ENCODE results near the gene HSPA12A. TPM values are rescaled to one million over a fixed set of nuclear protein-coding genes. Genes with fewer than 3 reads are reported as not detected.

HSPA12A gene
- total RNA-seq, 1 experiment from 2014 or later, result 2.4 TPM

DNA sequence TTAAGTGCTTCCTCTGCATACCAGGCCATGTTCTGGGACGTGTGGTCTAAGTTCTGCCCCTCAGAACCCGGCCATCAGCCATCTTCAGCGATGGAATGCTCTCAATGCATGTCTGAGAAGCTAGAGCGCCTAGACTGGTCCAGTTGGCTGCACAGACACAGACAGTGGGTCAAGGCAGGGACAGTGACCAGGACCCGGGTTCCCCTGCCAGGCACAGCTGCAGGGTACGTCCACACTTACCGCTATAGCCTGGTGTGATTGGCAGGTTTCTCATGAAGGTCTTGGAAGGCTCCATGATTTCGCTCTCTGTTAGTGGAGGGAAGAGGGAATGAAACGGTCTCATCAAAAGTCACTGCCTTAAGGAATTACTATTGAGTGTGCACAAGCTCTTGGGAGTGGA, 74.3 kb downstream of the HSPA12A start:
- H3K27ac Mint-ChIP-seq (ENCODE audit: unreplicated experiment), result no peak overlapping the region

DNA sequence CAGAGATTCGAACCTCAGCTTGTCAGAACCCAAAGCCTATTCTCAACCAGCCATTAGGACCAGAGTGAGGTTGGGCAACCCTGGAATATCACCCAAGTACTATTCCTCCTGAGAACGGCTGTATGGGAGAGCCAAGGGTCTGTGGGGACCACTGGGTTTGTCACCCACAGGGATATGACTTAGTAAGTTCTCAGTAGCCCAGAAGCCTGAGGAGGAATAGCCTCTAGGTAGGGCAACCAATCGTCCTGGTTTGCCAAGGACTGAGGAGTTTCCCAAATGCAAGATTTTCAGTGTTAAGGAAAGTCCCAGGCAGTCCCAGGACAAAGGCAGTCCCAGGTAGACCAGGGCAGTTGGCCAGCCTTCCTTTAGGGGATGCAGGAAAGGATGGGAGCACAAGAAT, 74.9 kb downstream of the HSPA12A start:
- H3K9me3 Mint-ChIP-seq (ENCODE audit: low read depth, unreplicated experiment), result no peaks in the 10 kb centered on the region
- H3K36me3 Mint-ChIP-seq (ENCODE audit: insufficient read depth, unreplicated experiment), result no peaks in the 10 kb centered on the region
- no TSS peak for BruUV-seq (replicated peaks)
- CTCF ChIA-PET, result interaction anchor here (1.1 kb wide), 1 partner anchor 40 kb away, joined by 3 read pairs; no protein-coding TSS in a partner anchor
- TF ChIP-seq, protein P1, sequence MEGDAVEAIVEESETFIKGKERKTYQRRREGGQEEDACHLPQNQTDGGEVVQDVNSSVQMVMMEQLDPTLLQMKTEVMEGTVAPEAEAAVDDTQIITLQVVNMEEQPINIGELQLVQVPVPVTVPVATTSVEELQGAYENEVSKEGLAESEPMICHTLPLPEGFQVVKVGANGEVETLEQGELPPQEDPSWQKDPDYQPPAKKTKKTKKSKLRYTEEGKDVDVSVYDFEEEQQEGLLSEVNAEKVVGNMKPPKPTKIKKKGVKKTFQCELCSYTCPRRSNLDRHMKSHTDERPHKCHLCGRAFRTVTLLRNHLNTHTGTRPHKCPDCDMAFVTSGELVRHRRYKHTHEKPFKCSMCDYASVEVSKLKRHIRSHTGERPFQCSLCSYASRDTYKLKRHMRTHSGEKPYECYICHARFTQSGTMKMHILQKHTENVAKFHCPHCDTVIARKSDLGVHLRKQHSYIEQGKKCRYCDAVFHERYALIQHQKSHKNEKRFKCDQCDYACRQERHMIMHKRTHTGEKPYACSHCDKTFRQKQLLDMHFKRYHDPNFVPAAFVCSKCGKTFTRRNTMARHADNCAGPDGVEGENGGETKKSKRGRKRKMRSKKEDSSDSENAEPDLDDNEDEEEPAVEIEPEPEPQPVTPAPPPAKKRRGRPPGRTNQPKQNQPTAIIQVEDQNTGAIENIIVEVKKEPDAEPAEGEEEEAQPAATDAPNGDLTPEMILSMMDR (IDR thresholded peaks at IDR 0.05; ENCODE audit: unreplicated experiment), result no peak
- H3K27me3 Mint-ChIP-seq (ENCODE audit: unreplicated experiment), result peaks cover 23% of the 10 kb centered on the region
- H3K4me1 Mint-ChIP-seq (ENCODE audit: low read depth, unreplicated experiment), result no peaks in the 10 kb centered on the region
- DNase-seq, result no peak
- no peak overlapping the region for H3K4me3 Mint-ChIP-seq (ENCODE audit: low read depth, unreplicated experiment)
- no peak overlapping the region for H3K27ac Mint-ChIP-seq (ENCODE audit: unreplicated experiment)
- intact Hi-C loops (cut with micrococcal nuclease; ENCODE audit: unreplicated experiment), result no loop called here

More for the DNA sequence above, 74.3 kb downstream of the HSPA12A start:
- BruUV-seq (replicated peaks), result no TSS peak
- no peaks in the 10 kb centered on the region for H3K4me1 Mint-ChIP-seq (ENCODE audit: low read depth, unreplicated experiment)
- H3K27me3 Mint-ChIP-seq (ENCODE audit: unreplicated experiment), result peaks cover 23% of the 10 kb centered on the region
- TF ChIP-seq, protein P1 (IDR thresholded peaks at IDR 0.05; ENCODE audit: unreplicated experiment), result no peak
- no peaks in the 10 kb centered on the region for H3K9me3 Mint-ChIP-seq (ENCODE audit: low read depth, unreplicated experiment)
- H3K4me3 Mint-ChIP-seq (ENCODE audit: low read depth, unreplicated experiment), result no peak overlapping the region
- DNase-seq, result no peak
- CTCF ChIA-PET, result no interaction called here
- no peaks in the 10 kb centered on the region for H3K36me3 Mint-ChIP-seq (ENCODE audit: insufficient read depth, unreplicated experiment)
- intact Hi-C loops (cut with micrococcal nuclease; ENCODE audit: unreplicated experiment), result no loop called here

DNA sequence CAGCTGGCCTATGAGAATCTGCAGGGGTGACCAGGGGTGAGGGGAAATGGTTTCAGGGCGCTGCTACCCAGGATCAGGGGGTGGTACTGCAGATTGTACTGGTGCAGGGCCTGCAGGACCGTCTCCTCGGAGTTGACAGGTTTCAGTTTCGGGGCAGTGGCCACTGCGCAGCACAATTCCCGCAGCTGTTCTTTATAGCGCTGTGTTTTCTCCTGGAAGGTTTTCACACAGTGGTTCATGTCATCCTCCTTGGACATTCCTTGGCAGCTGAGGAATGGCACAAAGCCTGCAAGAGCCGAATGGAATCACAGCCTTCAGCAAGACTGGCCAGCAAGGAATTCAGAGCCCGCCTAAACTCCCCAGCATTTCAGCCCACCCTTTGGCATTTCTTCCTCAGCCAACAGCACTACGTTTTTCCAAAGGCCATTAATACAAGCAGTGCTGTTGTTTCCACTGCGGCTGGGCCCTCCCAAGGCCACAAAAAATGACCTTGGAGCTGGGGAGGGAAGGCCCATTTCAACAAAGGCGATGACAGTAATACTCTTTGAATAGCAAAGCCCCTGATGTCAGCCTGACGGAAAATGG, 76.7 kb downstream of the HSPA12A start:
- peaks cover 23% of the 10 kb centered on the region for H3K27me3 Mint-ChIP-seq (ENCODE audit: unreplicated experiment)
- H3K9me3 Mint-ChIP-seq (ENCODE audit: low read depth, unreplicated experiment), result no peaks in the 10 kb centered on the region
- BruUV-seq (replicated peaks), result no TSS peak
- DNase-seq, result no peak
- TF ChIP-seq, protein P1 (IDR thresholded peaks at IDR 0.05; ENCODE audit: unreplicated experiment), result no peak
- no peak overlapping the region for H3K27ac Mint-ChIP-seq (ENCODE audit: unreplicated experiment)
- H3K36me3 Mint-ChIP-seq (ENCODE audit: insufficient read depth, unreplicated experiment), result no peaks in the 10 kb centered on the region
- no peaks in the 10 kb centered on the region for H3K4me1 Mint-ChIP-seq (ENCODE audit: low read depth, unreplicated experiment)
- H3K4me3 Mint-ChIP-seq (ENCODE audit: low read depth, unreplicated experiment), result no peak overlapping the region
- intact Hi-C loops (cut with micrococcal nuclease; ENCODE audit: unreplicated experiment), result no loop called here
- CTCF ChIA-PET, result no interaction called here

DNA sequence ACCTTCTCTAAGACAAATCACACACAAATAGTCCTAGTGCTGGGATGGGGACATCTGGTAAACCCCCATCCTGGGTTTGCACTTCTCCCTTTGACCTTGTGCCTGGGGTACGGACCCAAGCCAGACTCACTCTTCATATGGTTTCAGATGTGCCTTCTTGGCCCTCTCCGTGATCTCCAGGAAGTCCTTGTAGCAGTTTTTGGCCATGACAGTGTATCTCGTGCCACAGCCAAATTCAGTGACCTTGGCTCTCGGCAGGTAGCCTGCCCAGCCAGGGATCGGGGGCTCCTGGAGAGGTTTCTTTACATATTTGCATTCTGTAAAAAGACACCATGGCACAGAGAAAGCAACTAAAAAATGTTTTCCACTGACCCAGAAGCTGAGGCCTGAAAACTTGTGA, 77.7 kb downstream of the HSPA12A start:
- H3K4me1 Mint-ChIP-seq (ENCODE audit: low read depth, unreplicated experiment), result no peaks in the 10 kb centered on the region
- no peaks in the 10 kb centered on the region for H3K9me3 Mint-ChIP-seq (ENCODE audit: low read depth, unreplicated experiment)
- no peak overlapping the region for H3K4me3 Mint-ChIP-seq (ENCODE audit: low read depth, unreplicated experiment)
- TF ChIP-seq, protein P1 (IDR thresholded peaks at IDR 0.05; ENCODE audit: unreplicated experiment), result no peak
- H3K36me3 Mint-ChIP-seq (ENCODE audit: insufficient read depth, unreplicated experiment), result no peaks in the 10 kb centered on the region
- CTCF ChIA-PET, result interaction anchor here (0.7 kb wide), 1 partner anchor 1219 kb away, joined by 3 read pairs; no protein-coding TSS in a partner anchor
- intact Hi-C loops (cut with micrococcal nuclease; ENCODE audit: unreplicated experiment), result no loop called here
- BruUV-seq (replicated peaks), result no TSS peak
- no peak for DNase-seq
- peaks cover 23% of the 10 kb centered on the region for H3K27me3 Mint-ChIP-seq (ENCODE audit: unreplicated experiment)
- H3K27ac Mint-ChIP-seq (ENCODE audit: unreplicated experiment), result no peak overlapping the region
